Breast epithelium (tissue), 3 donors: Measurements from ENCODE around the gene SLC27A1.

ENCODE experiments used
- POLR2AphosphoS5 ChIP-seq, 3 donors: sonication (generic); formaldehyde crosslinking; IDR thresholded peaks; one replicate each; pipeline ENCODE4 v1.6.1; 2017; ENCODE audit warnings: antibody characterized with exemption in 3 of 3
- TF ChIP-seq, protein P1 (sequence below), 3 donors: fragments of 450-650 bp; IDR thresholded peaks; one replicate each; pipeline ENCODE4 v1.5.1; 2016 to 2017; ENCODE audit warnings: antibody characterized with exemption in 3 of 3, mild to moderate bottlenecking in 3 of 3, moderate library complexity in 3 of 3

- TF ChIP-seq, protein P1, sequence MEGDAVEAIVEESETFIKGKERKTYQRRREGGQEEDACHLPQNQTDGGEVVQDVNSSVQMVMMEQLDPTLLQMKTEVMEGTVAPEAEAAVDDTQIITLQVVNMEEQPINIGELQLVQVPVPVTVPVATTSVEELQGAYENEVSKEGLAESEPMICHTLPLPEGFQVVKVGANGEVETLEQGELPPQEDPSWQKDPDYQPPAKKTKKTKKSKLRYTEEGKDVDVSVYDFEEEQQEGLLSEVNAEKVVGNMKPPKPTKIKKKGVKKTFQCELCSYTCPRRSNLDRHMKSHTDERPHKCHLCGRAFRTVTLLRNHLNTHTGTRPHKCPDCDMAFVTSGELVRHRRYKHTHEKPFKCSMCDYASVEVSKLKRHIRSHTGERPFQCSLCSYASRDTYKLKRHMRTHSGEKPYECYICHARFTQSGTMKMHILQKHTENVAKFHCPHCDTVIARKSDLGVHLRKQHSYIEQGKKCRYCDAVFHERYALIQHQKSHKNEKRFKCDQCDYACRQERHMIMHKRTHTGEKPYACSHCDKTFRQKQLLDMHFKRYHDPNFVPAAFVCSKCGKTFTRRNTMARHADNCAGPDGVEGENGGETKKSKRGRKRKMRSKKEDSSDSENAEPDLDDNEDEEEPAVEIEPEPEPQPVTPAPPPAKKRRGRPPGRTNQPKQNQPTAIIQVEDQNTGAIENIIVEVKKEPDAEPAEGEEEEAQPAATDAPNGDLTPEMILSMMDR (IDR thresholded peaks at IDR 0.05): no peak
- TF ChIP-seq POLR2AphosphoS5 (IDR thresholded peaks at IDR 0.05): peak in 1 of 3 donors; percentile 23
Measured at GRCh38 chr19:17468302-17469091, 1.8 kb upstream of the SLC27A1 start.
